ENCODE results near the gene DHX8.

The DHX8 gene

GRCh38 chr17:43573579-43574321 is 90.0 kb downstream of the DHX8 start:
- no peak for DNase-seq (ENCODE audit: low read depth in 1 of 2, low spot score in 1 of 2)
- Histone ChIP-seq H3K4me3 (replicated peaks; ENCODE audit: insufficient read depth, low read length) (no peak overlapping the region), H3K27ac (replicated peaks) (no peak overlapping the region), H3K27me3 (ENCODE audit: insufficient read depth, poor library complexity, severe bottlenecking) (no peaks in the 10 kb centered on the region)
- TF ChIP-seq REST (IDR thresholded peaks at IDR 0.05; ENCODE audit: insufficient replicate concordance, low read depth), result no peak

GRCh38 chr17:43574348-43574747 is 90.6 kb downstream of the DHX8 start:
- no peak for DNase-seq (ENCODE audit: low read depth in 1 of 2, low spot score in 1 of 2)

GRCh38 chr17:43574896-43575525 is 91.2 kb downstream of the DHX8 start:
- H3K4me3 ChIP-seq (replicated peaks; ENCODE audit: insufficient read depth, low read length), result no peak overlapping the region
- no peak for DNase-seq (ENCODE audit: low read depth in 1 of 2, low spot score in 1 of 2)
- no peaks in the 10 kb centered on the region for H3K27me3 ChIP-seq (ENCODE audit: insufficient read depth, poor library complexity, severe bottlenecking)
- TF ChIP-seq SPI1 (IDR thresholded peaks at IDR 0.05; ENCODE audit: borderline replicate concordance, low read depth) (no peak), POLR2AphosphoS5 (IDR thresholded peaks at IDR 0.05; ENCODE audit: low read depth) (no peak), REST (IDR thresholded peaks at IDR 0.05; ENCODE audit: insufficient replicate concordance, low read depth) (no peak), CTCF (IDR thresholded peaks at IDR 0.05; ENCODE audit: insufficient read depth, low read length) (no peak), GABPA (IDR thresholded peaks at IDR 0.05; ENCODE audit: low read depth) (no peak)
- H3K27ac ChIP-seq (replicated peaks), result no peak overlapping the region

More at GRCh38 chr17:43574348-43574747, 90.6 kb downstream of the DHX8 start:
- Histone ChIP-seq H3K4me3 (replicated peaks; ENCODE audit: insufficient read depth, low read length) (no peak overlapping the region), H3K27ac (replicated peaks) (no peak overlapping the region), H3K27me3 (ENCODE audit: insufficient read depth, poor library complexity, severe bottlenecking) (no peaks in the 10 kb centered on the region)
- TF ChIP-seq CTCF (IDR thresholded peaks at IDR 0.05; ENCODE audit: insufficient read depth, low read length) (no peak), SPI1 (IDR thresholded peaks at IDR 0.05; ENCODE audit: borderline replicate concordance, low read depth) (no peak), POLR2AphosphoS5 (IDR thresholded peaks at IDR 0.05; ENCODE audit: low read depth) (no peak), GABPA (IDR thresholded peaks at IDR 0.05; ENCODE audit: low read depth) (no peak), REST (IDR thresholded peaks at IDR 0.05; ENCODE audit: insufficient replicate concordance, low read depth) (no peak)
